NT2/D1 (cell line): ENCODE measurements around the gene DLL3.

ENCODE experiments used
- DNase-seq: peaks from one replicate; pipeline ENCODE4 v3.0.0-alpha.2; 2011; ENCODE audit warnings: low read depth, low spot score
- H3K27me3 ChIP-seq: 2 replicates; pipeline ENCODE4 v1.6.0; 2011; ENCODE audit warnings: mild to moderate bottlenecking; ENCODE audit not compliant: insufficient read length, insufficient read depth
- H3K36me3 ChIP-seq: 2 replicates; pipeline ENCODE4 v1.6.1; 2011; ENCODE audit warnings: mild to moderate bottlenecking, low read length, mixed read lengths; ENCODE audit not compliant: insufficient read depth, insufficient read length
- H3K4me1 ChIP-seq: 2 replicates; pipeline ENCODE4 v1.5.1; 2011; ENCODE audit not compliant: insufficient read depth, insufficient read length
- H3K4me3 ChIP-seq: 2 replicates; pipeline ENCODE4 v1.5.1; 2011; ENCODE audit warnings: low read depth; ENCODE audit not compliant: insufficient read length
- H3K9ac ChIP-seq: 2 replicates; pipeline ENCODE4 v1.6.0; 2011; ENCODE audit warnings: low read depth; ENCODE audit not compliant: insufficient read length
- H3K9me3 ChIP-seq: 2 replicates; pipeline ENCODE4 v1.5.1; 2011; ENCODE audit warnings: mild to moderate bottlenecking, low read length; ENCODE audit not compliant: insufficient read depth
- SUZ12 ChIP-seq: IDR thresholded peaks from 2 replicates; pipeline ENCODE4 v1.6.1; 2011; ENCODE audit not compliant: insufficient read length, insufficient read depth; ENCODE audit errors: extremely low read depth
- YY1 ChIP-seq: IDR thresholded peaks from 2 replicates; pipeline ENCODE4 v1.6.1; 2011; ENCODE audit not compliant: insufficient read length, insufficient read depth
- ZNF274 ChIP-seq: IDR thresholded peaks from 2 replicates; pipeline ENCODE4 v1.6.1; 2011; ENCODE audit warnings: mild to moderate bottlenecking, low read depth, low read length

The DLL3 gene

GRCh38 chr19:39546599-39546998, 47.9 kb downstream of the DLL3 start:
- H3K4me3 ChIP-seq: no peak overlapping the region
- no peak for DNase-seq

DNA sequence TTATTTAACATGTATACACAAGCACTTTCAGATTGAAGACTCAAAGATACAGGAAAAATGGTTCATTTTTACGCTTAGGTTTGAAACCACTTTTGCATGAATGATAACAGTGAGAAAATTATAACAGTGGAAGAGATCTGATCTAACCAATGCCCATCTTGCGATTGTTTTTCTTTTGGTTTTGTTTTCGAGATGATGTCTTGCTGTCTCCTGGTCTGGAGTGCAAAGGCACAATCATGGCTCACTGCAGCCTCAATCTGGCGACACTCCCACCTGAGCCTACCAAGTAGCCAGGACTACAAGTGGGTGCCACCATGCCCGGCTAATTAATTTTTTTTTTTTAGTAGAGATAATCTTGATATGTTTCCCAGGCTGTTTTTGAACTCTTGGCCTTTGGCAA, 51.5 kb downstream of the DLL3 start:
- TF ChIP-seq YY1: no peak
- TF ChIP-seq ZNF274: no peak
- TF ChIP-seq SUZ12: no peak
- DNase-seq: no peak
- Histone ChIP-seq H3K36me3 (no peaks in the 10 kb centered on the region), H3K9me3 (no peaks in the 10 kb centered on the region), H3K27me3 (peaks cover 3% of the 10 kb centered on the region), H3K4me1 (no peaks in the 10 kb centered on the region), H3K4me3 (no peak overlapping the region), H3K9ac (no peak overlapping the region)

More at GRCh38 chr19:39546599-39546998, 47.9 kb downstream of the DLL3 start:
- H3K4me1 ChIP-seq: no peaks in the 10 kb centered on the region
- no peak for TF ChIP-seq YY1
- TF ChIP-seq ZNF274: no peak
- TF ChIP-seq SUZ12: no peak
- H3K9ac ChIP-seq: no peak overlapping the region
- H3K27me3 ChIP-seq: no peaks in the 10 kb centered on the region
- H3K9me3 ChIP-seq: no peaks in the 10 kb centered on the region
- H3K36me3 ChIP-seq: no peaks in the 10 kb centered on the region

GRCh38 chr19:39553082-39553652, 54.4 kb downstream of the DLL3 start:
- no peaks in the 10 kb centered on the region for H3K36me3 ChIP-seq
- no peak for DNase-seq
- H3K4me3 ChIP-seq: no peak overlapping the region
- peaks cover 3% of the 10 kb centered on the region for H3K27me3 ChIP-seq
- H3K9ac ChIP-seq: no peak overlapping the region
- no peaks in the 10 kb centered on the region for H3K9me3 ChIP-seq
- no peaks in the 10 kb centered on the region for H3K4me1 ChIP-seq
- TF ChIP-seq YY1 (no peak), SUZ12 (no peak), ZNF274 (no peak)

DNA sequence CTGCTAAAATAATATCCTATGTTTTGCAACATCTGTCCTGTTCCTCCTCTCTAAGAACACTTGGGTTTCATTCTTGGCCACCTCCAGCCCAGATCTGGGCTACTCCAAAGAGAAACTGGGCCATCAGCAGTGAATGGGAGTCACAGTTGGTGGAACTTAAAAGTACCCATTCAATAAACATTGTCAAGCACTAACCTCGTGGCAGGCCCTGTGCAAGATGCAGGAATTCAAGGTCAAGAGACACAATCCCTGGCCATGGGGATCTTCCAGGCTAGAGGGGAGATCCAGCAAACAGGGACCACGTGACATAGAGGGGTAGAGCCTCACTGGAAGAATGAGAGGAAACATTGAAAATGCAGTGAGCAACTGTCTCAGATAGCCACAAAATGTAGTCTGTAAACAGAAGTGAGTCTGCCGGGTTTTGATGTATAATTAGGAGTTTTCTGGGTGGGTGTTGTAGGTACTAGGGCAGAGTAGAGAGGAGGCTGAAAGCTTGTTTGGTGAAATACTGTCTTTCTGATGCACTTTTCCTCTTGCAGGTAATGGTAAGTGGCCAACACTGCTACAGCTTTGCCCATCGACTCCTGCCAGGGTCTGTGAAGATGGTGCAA, 56.1 kb downstream of the DLL3 start:
- DNase-seq: no peak
- TF ChIP-seq ZNF274 (no peak), SUZ12 (no peak), YY1 (no peak)
- H3K9me3 ChIP-seq: no peaks in the 10 kb centered on the region
- no peaks in the 10 kb centered on the region for H3K36me3 ChIP-seq
- no peak overlapping the region for H3K9ac ChIP-seq
- H3K4me3 ChIP-seq: no peak overlapping the region
- H3K27me3 ChIP-seq: peaks cover 3% of the 10 kb centered on the region
- H3K4me1 ChIP-seq: no peaks in the 10 kb centered on the region

GRCh38 chr19:39555883-39556282, 57.1 kb downstream of the DLL3 start:
- DNase-seq: no peak
- H3K9me3 ChIP-seq: no peaks in the 10 kb centered on the region

More at GRCh38 chr19:39555883-39556282, 57.1 kb downstream of the DLL3 start:
- Histone ChIP-seq H3K36me3 (no peaks in the 10 kb centered on the region), H3K27me3 (peaks cover 3% of the 10 kb centered on the region), H3K4me1 (no peaks in the 10 kb centered on the region), H3K4me3 (no peak overlapping the region), H3K9ac (no peak overlapping the region)
- TF ChIP-seq SUZ12: no peak
- no peak for TF ChIP-seq ZNF274
- TF ChIP-seq YY1: no peak
